GM18909 (cell line): ENCODE data around the gene ST7.

Experiments used
- ATAC-seq: cut with Tn5 transposase; IDR thresholded peaks from one replicate; pipeline ENCODE4 v1.9.1; 2021; ENCODE audit warnings: mild to moderate bottlenecking; ENCODE audit not compliant: unreplicated experiment, poor library complexity

ST7 gene

DNA sequence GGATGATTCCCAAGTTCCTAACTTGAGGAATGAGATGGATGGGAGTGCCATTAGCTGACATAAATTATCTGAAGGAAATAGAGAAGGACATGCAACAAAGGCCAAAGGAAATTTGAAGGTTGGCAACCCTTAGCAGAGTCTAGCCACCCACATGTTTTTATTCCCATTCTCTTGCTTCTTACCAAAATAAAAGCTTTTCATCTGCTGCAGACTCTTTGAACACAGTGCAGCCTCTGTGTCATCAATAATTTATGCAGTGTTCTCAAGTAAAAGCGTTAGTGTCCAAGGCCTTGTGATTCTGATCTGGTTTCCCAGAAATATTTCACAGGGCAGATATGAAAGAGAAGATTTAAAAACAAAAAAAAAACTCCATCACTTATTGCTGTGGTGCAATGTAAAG lies 98.5 kb downstream of the ST7 start:
- no peak for ATAC-seq

- ATAC-seq: no peak
These were observed 100.1 kb downstream of the ST7 start for GRCh38 chr7:117053432-117053831.

DNA sequence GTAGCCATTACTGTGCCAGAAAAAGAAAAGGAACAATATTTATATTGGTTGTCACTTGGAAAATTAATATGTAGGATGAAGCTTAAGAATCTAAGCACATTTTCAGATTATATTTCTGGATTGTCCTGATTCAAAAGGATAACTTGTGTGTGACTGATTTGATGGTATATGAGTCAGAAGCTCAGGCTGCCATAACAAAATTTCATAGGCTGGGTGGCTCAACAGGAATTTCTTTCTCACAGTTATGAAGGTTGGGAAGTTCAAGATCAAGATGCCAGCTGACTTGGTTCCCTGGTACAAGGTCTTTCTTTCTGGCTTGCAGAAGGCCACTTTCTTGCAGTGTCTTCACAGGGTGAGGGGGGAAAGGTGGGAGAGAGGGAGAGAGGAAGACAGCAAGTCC lies 108.5 kb downstream of the ST7 start:
- no peak for ATAC-seq

DNA sequence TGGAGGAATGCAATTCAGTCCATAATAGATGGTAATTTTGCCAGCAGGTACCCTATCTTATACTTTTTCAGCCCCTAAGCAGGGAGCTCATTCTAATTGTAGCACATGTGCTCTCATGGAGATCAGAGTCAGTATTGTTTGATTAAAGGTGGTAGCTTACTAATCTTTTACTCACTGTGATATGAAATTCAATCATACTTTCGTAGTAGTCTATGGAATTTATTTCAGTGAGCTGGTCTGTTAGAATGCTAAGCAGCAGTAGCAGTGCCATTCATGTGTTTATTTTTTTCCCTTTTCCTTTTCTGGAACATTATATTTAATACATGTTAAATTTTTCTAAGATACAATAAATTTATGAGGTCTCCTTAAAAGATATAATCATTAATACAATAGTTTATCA lies 109.0 kb downstream of the ST7 start:
- ATAC-seq: no peak

DNA sequence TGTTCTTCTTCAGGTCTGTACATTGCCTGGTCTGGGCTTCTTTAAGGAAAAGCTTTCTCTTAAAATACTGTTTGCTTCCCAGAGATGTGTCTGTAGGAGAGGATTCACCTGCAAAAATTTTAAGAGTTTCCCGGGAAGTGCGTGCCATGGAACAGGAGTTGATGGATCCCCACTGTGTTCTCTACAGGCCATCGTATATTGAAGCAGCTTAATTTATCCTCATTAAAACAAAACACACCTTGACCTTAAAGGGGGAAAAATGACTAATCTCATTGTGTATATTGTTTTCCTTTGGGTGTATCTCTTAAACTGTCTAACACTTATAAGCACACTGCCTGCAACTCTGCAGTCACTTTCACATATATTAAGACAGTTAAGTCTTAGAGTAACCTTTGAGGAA lies 111.4 kb downstream of the ST7 start:
- no peak for ATAC-seq

- ATAC-seq: no peak
These were observed 112.4 kb downstream of the ST7 start for GRCh38 chr7:117065571-117066150.

GRCh38 chr7:117066668-117067067 lies 113.4 kb downstream of the ST7 start:
- peak; percentile 59 for ATAC-seq

GRCh38 chr7:117067340-117067739 lies 114.0 kb downstream of the ST7 start:
- no peak for ATAC-seq

DNA sequence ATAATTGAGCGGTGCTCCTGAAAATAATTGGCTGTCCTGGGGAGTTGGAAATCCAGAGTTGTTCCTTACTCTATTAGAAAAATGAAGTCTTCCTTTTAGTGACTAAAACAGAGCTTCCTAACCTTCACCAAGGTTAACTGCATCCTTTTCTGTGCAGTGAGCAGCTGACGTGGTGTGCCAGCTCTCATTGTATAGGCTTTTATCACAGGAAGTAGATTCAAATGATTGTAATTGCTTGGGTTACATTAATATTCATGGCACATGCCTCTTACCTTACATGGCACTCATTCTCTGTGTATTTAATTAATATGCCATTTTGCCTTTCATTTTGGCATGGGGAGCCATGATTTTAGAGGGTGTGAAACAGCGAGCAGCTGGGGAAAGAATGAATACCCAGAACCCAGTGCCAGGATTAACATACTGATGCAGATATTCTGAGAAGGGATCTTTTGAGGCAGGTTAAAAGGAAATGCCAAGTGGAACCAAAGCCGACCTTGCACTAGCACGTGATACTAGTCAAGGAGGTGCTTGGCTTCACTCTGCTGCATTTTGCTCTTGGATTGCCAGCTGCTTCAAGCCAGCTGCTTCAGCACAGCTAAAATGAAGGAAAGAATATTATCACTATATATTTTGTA lies 115.3 kb downstream of the ST7 start:
- ATAC-seq: peak; percentile 31

- ATAC-seq: peak; percentile 68
These were observed 116.1 kb downstream of the ST7 start for GRCh38 chr7:117069379-117069778.

DNA sequence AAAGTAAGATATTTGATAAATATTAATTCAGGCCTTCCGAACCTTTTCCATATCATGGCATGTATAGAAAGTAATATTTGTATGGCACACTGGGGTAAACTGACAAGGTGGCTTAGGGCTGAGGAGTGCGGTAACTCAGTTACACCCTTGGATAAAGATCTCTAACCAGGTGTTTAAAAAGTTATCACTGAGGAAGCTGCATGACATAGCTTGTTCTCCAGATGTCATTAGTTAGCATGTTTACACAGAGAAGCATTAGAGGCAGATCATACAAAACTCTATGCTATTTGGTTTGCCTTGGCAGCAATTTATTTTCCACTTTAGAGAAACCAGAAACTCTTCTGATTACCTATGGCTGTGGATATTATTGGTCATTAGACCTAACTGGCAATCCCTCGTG lies 118.2 kb downstream of the ST7 start:
- no peak for ATAC-seq

GRCh38 chr7:117072620-117073118 lies 119.4 kb downstream of the ST7 start:
- peak; percentile 37 for ATAC-seq

DNA sequence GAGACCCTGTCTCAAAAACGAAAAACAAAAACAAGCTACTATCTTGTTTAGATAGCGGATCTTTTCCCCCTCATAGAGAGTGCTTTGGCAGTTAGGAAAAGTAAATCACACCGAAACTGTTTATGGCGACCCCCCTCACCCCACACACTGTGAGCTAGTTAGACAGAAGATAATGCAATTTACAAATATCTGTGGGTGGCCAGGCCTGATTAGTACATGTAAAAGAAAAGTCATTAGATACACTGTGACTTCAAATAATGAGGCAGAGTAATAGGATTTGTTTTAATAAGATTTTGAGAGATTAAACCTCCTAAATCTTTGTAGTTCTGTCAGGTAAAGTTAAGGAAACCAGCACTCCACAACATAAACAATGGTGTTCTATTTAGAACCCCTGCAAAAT lies 121.1 kb downstream of the ST7 start:
- no peak for ATAC-seq

- no peak for ATAC-seq
These were observed 122.6 kb downstream of the ST7 start for GRCh38 chr7:117075934-117076333.

DNA sequence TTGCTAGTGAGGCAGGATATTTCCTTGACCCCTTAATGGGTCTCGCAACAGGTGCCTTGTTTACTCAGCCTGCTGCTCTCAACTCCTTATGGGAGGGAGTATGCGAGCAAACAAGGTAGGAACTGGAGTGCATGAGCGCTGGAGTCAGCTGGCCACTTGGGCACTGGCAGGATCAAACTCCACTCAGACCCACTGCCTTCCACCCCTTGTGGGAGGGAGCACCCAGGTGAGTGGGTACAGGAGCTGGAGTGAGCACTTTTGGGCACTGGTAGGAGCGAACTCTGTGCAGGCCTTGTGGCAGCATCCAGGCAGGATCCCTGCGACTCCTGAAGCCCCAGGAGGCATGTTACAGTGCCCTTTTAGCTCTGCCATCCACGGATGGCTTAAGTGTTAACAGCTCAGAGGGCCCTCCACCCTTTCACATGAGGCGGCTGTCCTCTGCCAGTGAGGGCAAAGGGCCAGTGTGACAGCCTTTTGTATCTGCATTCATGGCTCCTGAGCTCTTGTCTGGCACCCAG lies 123.2 kb downstream of the ST7 start:
- ATAC-seq: no peak

DNA sequence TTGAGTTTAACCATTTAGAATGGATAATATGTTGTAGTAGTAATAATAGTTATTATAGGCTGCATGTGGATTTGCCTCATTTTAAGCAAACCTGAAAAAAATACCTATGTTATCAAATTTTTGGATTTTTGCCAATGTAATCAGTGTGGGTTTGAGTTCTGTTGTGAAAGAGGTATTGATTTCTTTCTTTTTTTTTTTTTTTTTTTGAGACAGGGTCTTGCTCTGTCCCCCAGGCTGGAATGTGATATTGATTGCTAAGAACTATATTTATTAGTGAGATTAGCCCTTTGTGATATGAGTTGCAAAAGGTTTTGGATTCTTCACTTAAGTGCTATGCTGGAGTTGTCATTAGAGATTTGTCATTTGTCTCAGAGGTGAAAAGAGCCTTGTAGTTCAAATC lies 124.4 kb downstream of the ST7 start:
- ATAC-seq: no peak

DNA sequence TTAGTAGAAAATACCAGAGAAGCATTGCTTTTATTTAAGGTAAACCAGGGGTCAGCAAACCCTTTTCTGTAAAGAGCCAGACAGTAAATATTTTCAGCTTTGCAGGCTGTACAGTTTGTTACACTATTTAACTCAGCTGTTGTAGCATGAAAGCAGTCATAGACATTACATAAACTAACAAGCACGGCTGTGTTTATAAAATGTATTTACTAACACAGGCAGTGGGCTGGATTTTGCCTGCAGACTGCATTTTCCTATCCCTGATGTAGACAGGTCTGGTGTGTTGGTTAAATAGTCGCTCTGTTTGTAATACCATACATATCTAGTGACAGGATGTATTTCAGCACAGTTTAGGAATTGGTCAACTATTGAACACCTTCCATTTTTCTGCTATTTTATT lies 129.3 kb downstream of the ST7 start:
- ATAC-seq: no peak

- ATAC-seq: no peak
These were observed 130.3 kb downstream of the ST7 start for GRCh38 chr7:117083648-117084047.

- ATAC-seq: no peak
These were observed 131.0 kb downstream of the ST7 start for GRCh38 chr7:117084286-117084685.

DNA sequence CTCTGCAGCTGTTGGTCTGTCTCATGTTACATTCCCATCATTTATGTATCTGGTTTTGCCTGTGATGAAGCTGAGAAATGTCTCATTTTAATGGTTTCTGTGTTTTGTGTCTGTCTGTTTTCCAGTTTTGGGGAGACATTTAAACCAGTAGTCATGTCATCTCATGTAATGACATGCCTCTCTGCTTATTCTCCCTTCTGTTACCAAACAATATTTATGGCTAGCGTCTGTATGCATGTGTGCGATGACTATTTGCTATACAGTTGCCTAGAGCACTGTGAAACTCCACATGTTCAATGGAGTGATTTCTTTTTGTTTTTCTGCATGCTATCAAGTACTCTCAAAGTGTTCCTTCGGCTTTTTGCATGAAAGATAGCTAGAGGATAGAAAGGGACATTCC lies 132.0 kb downstream of the ST7 start:
- no peak for ATAC-seq

DNA sequence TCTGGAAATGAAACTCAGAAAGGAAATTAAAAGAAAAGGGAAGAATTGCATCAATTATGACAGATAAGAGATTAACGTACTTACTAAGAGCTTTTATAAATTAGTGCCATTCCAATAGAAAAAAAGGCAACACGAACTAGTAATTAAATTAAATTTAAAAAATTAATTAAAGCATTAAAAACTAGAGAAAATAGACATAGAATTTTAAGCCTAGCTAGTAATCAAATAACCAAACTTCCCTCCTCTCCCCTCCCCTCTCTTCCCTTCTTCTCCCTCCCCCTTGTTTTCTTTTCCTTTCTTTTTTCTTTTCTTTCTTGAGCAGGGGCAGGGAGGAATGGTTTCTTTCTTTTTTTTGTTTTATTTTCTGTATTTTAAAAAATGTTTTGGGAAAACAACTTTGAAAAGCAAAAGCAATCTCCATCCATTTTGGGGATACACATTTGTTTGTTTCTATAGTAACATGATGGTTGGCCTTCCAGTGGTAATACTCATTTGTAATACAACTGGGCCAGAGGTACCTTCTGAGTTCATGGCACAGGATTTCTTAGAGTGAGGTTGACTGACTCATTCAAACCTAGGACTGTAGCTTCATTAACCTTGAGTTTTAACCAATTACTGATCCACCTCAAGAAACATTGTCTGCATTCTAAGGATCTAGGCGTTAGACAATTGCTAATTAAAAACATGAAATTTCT lies 132.6 kb downstream of the ST7 start:
- no peak for ATAC-seq
